KMS-11 (cell line): ENCODE data around the gene MRPL52.
"Not testable (repeated sequence)": the region's sequence is repeated elsewhere in the genome, so short reads cannot be mapped to it uniquely, and the experiment has no call there.

Experiments used
- H2AFZ ChIP-seq: fragments of 200-600 bp; sonication (generic); 2 replicates; pipeline ENCODE4 v1.6.1; 2016; ENCODE audit warnings: antibody characterized with exemption, mixed run types, low read depth
- H3K27ac ChIP-seq: fragments of 200-600 bp; sonication (generic); 2 replicates; pipeline ENCODE4 v1.6.1; 2016; ENCODE audit warnings: mild to moderate bottlenecking, mixed run types
- H3K27me3 ChIP-seq: fragments of 200-600 bp; sonication (generic); 2 replicates; pipeline ENCODE4 v1.6.1; 2017; ENCODE audit warnings: mild to moderate bottlenecking, low read depth, mixed run types, moderate library complexity; ENCODE audit not compliant: insufficient read depth
- H3K36me3 ChIP-seq: fragments of 200-600 bp; sonication (generic); 2 replicates; pipeline ENCODE4 v1.6.1; 2017; ENCODE audit warnings: mild to moderate bottlenecking, mixed run types; ENCODE audit not compliant: insufficient read depth
- H3K4me1 ChIP-seq: fragments of 200-600 bp; sonication (generic); 2 replicates; pipeline ENCODE4 v1.6.1; 2016; ENCODE audit warnings: mild to moderate bottlenecking, low read depth, mixed run types; ENCODE audit not compliant: poor library complexity, severe bottlenecking
- H3K4me2 ChIP-seq: fragments of 200-600 bp; sonication (generic); 2 replicates; pipeline ENCODE4 v1.7.0; 2016; ENCODE audit warnings: mild to moderate bottlenecking, mixed run types
- H3K4me3 ChIP-seq: fragments of 200-600 bp; sonication (generic); IDR thresholded peaks from 2 replicates; pipeline ENCODE4 v1.6.1; 2017; ENCODE audit warnings: low read depth, low read length, mixed read lengths; ENCODE audit not compliant: insufficient read depth
- H3K79me2 ChIP-seq: fragments of 200-600 bp; sonication (generic); 2 replicates; pipeline ENCODE4 v1.6.1; 2016; ENCODE audit warnings: low read depth, mixed run types; ENCODE audit not compliant: insufficient read depth
- H3K9ac ChIP-seq: fragments of 200-600 bp; sonication (generic); 2 replicates; pipeline ENCODE4 v1.6.1; 2016; ENCODE audit warnings: mild to moderate bottlenecking, mixed run types
- H4K20me1 ChIP-seq: fragments of 200-600 bp; sonication (generic); 2 replicates; pipeline ENCODE4 v1.6.1; 2016; ENCODE audit warnings: mild to moderate bottlenecking, mixed run types; ENCODE audit not compliant: insufficient read depth
- TF ChIP-seq, protein P1 (sequence below): fragments of 200-600 bp; sonication (generic); conservative IDR thresholded peaks from 2 replicates; pipeline ENCODE4 v1.6.1; 2017; ENCODE audit warnings: low read depth, mild to moderate bottlenecking, antibody characterized with exemption, low read length, moderate library complexity, mixed read lengths

Gene MRPL52

DNA sequence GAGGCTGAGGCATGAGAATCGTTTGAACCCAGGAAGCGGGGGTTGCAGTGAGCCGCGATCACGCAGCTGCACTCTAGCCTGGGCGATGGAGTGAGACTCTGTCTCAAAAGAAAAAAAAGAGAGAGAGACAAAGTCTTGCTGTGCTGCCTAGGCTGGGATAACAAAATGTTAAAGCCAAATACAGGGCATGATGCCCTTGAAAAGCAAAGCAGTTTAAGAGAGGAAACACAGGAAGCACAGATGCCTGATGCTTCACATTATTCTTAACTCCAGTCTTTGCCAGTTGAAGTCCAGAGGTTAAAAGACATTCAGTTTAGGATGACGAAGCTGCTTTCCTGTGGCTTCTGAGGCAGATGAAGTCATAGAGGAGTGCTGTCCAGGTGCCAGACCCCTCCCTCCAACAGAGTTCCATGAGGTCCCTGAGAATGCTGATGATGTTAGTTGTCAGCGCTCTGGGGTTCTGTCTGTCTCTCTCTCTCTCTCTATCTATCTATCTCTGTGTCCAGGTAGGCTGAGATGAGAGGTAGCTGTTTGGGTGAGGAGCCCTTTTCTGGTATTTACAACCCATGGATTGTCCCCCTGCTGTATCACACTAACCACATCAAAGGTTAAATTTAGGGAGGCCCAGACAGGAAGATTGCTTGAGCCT, 4.9 kb upstream of the MRPL52 start:
- TF ChIP-seq, protein P1, sequence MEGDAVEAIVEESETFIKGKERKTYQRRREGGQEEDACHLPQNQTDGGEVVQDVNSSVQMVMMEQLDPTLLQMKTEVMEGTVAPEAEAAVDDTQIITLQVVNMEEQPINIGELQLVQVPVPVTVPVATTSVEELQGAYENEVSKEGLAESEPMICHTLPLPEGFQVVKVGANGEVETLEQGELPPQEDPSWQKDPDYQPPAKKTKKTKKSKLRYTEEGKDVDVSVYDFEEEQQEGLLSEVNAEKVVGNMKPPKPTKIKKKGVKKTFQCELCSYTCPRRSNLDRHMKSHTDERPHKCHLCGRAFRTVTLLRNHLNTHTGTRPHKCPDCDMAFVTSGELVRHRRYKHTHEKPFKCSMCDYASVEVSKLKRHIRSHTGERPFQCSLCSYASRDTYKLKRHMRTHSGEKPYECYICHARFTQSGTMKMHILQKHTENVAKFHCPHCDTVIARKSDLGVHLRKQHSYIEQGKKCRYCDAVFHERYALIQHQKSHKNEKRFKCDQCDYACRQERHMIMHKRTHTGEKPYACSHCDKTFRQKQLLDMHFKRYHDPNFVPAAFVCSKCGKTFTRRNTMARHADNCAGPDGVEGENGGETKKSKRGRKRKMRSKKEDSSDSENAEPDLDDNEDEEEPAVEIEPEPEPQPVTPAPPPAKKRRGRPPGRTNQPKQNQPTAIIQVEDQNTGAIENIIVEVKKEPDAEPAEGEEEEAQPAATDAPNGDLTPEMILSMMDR, result no peak
- Histone ChIP-seq H3K9ac (peak overlapping the region; percentile 87), H3K4me3 (no peak overlapping the region), H3K36me3 (no peaks in the 10 kb centered on the region), H3K79me2 (peaks cover 1% of the 10 kb centered on the region; the same call in 1 of the 2 replicates), H4K20me1 (no peaks in the 10 kb centered on the region), H3K4me2 (peak overlapping the region; percentile 72), H3K27me3 (no peaks in the 10 kb centered on the region), H2AFZ (peak overlapping the region; percentile 4; the same call in 1 of the 2 replicates), H3K4me1 (peaks cover 61% of the 10 kb centered on the region), H3K27ac (peak overlapping the region; percentile 97)

DNA sequence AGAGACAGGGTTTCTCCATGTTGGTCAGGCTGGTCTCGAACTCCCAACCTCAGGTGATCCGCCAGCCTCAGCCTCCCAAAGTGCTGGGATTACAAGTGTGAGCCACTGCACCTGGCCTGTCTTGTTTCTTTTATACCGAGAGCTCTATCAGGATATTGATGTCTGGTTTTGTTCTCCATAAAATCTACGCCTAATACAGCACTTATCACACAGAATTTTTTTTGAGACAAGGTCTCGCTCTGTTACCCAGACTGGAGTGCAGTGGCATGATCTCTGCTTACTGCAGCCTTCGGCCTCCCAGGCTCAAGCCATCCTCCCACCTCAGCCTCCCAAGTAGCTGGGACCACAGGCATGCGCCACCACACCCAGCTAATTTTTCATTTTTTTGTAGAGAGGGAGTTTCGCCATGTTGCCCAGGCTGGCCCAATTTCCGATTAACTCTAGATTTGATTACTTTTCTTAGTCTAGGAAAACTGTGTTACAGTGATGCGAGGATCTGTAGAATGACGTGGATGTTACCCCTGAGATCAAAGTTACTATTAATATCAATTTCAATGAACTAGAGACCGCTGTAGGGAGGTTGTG, 519 bp upstream of the MRPL52 start:
- H3K9ac ChIP-seq, result peak overlapping the region; percentile 96
- H3K36me3 ChIP-seq, H4K20me1 ChIP-seq, H3K4me3 ChIP-seq, H3K27me3 ChIP-seq: not testable (repeated sequence)
- peaks cover 52% of the 10 kb centered on the region for H3K4me1 ChIP-seq
- H3K27ac ChIP-seq, result peak overlapping the region; percentile 85
- peak overlapping the region; percentile 71 for H2AFZ ChIP-seq
- H3K79me2 ChIP-seq, result peaks cover 12% of the 10 kb centered on the region; the same call in 1 of the 2 replicates
- peak overlapping the region; percentile 80 for H3K4me2 ChIP-seq

DNA sequence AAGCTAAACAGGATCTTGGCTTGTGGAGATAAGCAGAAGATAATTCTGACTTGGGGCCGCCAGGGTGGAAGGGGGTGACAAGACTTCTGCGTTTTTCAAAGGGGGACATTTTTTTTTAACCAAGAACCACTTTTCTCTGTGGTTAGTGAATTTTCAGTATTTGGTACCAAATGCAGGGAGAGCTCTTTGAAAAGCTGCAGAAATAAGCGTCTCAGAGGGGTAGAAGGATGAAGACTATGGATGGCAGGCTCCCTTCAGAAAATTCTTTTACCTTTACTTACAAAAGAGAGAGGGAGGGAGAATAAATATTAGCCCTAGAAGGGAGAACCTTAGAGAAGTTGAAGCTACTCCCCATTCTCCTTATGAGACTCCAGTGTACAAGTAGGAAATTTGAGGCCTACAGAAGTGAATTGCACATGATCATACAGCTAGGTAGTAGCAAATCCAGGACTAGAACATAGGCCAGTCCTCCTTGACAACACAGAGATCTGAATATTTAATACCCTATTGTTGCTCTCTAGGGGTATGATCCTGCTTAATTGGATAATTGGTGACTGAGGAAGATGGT, 840 bp downstream of the MRPL52 start:
- no peaks in the 10 kb centered on the region for H3K27me3 ChIP-seq
- TF ChIP-seq, protein P1, result no peak
- peak overlapping the region; percentile 96 for H3K9ac ChIP-seq
- peaks cover 12% of the 10 kb centered on the region; the same call in 1 of the 2 replicates for H3K79me2 ChIP-seq
- H3K4me2 ChIP-seq, result peak overlapping the region; percentile 82
- peaks cover 45% of the 10 kb centered on the region for H3K4me1 ChIP-seq
- H3K36me3 ChIP-seq, result no peaks in the 10 kb centered on the region
- H4K20me1 ChIP-seq, result no peaks in the 10 kb centered on the region
- peak overlapping the region; percentile 85 for H3K27ac ChIP-seq
- H2AFZ ChIP-seq, result peak overlapping the region; percentile 71
- no peak overlapping the region for H3K4me3 ChIP-seq

DNA sequence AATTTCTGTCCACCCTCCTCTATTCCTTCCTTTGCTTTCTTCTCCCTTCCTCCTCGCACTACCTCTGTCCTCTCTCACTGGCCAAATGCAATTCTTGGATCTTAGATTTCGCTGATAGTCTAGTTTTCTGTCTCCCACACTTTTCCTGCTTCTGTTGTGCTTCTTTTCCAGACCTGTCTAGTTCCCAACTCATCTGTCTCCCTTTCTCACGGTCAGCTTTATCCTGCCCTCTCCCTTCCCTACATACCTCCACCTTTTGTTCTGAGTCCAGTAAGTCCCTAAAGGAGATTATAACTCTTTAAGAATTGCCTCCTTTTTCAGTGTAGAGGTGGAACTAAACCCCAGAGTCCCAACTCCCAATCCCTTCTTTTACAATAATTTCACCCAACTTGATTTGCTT, 5.8 kb downstream of the MRPL52 start:
- Histone ChIP-seq H4K20me1 (no peaks in the 10 kb centered on the region), H3K36me3 (no peaks in the 10 kb centered on the region), H3K9ac (no peak overlapping the region), H3K79me2 (peaks cover 4% of the 10 kb centered on the region; the same call in 1 of the 2 replicates), H2AFZ (no peak overlapping the region), H3K4me1 (peaks cover 34% of the 10 kb centered on the region), H3K4me3 (no peak overlapping the region), H3K27me3 (no peaks in the 10 kb centered on the region), H3K27ac (no peak overlapping the region), H3K4me2 (no peak overlapping the region)
- TF ChIP-seq, protein P1, result no peak
